ENCODE measurements around the gene CASZ1.

DNA sequence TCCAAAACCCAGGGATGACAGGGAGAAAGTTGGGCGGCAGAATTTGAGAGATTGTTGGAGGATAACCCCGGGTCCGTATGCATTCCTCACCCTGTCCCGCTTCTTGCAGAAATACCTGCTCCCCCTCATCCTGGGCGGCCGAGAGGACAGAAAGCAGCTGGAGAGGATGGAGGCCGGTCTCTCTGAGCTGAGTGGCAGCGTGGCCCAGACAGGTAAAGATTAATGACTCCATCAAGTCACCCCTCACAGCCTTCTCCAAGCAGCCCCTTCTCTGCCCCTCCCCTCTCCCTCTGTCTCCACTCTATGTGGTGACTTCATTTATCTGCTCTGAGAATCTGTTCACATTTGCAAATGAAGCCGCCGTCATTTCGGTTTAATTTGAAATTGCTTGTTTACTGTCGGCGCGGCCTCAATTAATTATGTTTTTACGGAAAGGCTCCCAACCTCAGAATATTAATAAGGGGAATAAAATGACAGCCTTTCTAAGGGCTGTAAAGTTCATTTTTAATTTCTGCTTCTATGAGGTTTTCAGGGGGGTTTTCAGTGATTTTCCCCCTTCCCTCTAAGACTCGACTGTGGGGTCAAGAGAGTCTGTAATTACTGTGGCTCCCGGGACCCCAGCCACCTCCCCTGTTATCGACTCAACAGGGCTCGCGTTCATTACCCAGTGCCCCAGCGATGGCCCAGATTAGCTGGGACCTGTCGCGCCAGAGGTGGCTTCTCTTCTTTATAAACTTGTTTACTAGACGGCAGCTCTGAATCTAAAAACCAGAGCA is 173.3 kb downstream of the CASZ1 start:
- TF ChIP-seq CTCF (IDR thresholded peaks at IDR 0.05) (no peak), POLR2AphosphoS5 (IDR thresholded peaks at IDR 0.05) (no peak)
